Naive thymus-derived CD4-positive, alpha-beta T cell (primary cell): ENCODE results near the gene NDE1. TPM values are rescaled to one million over a fixed set of nuclear protein-coding genes. Genes with fewer than 3 reads are reported as not detected.
A peak's percentile ranks its signal among the peaks of the same experiment; 100 is the strongest.

ENCODE experiments used
- ATAC-seq: fragments of 150-1000 bp; cut with Tn5 transposase; 2 replicates; pipeline ENCODE4 v1.10.0; 2021; ENCODE audit warnings: mild to moderate bottlenecking, moderate library complexity
- CTCF ChIA-PET: fragments of 350-600 bp; sonication (Branson Sonifier 250); formaldehyde crosslinking; loops from one replicate; lab custom pipeline; 2021; ENCODE audit warnings: antibody characterized with exemption; lab: Charles Lee
- POLR2A ChIA-PET: fragments of 350-600 bp; sonication (Branson Sonifier 250); formaldehyde crosslinking; loops from one replicate; lab custom pipeline; 2021; ENCODE audit warnings: antibody characterized with exemption, inconsistent platforms; lab: Charles Lee
- DNase-seq, 9 donors: peaks; one replicate each; pipeline versions ENCODE4 v3.0.0 to v3.0.0-alpha.2; 2020 to 2022; ENCODE audit warnings: mixed read lengths in 1 of 9
- H3K27ac ChIP-seq: one replicate; pipeline ENCODE4 v1.7.0; 2013; ENCODE audit warnings: mild to moderate bottlenecking, low read depth, low read length, moderate library complexity
- H3K27me3 ChIP-seq, 2 donors: one replicate each; pipeline ENCODE4 v1.7.0; 2013; ENCODE audit warnings: low read length in 2 of 2, mild to moderate bottlenecking in 2 of 2, moderate library complexity in 2 of 2; ENCODE audit not compliant: control insufficient read depth in 2 of 2, insufficient read depth in 2 of 2
- H3K36me3 ChIP-seq, 3 experiments: 1 replicate in 2 of 3; 2 replicates in 1 of 3; pipeline ENCODE4 v1.7.0; 2013; ENCODE audit warnings: low read length in 3 of 3, mild to moderate bottlenecking in 3 of 3, moderate library complexity in 1 of 3; ENCODE audit not compliant: insufficient read depth in 3 of 3, control insufficient read depth in 2 of 3
- H3K4me1 ChIP-seq, 2 donors: one replicate each; pipeline ENCODE4 v1.7.0; 2013; ENCODE audit warnings: low read length in 2 of 2, mild to moderate bottlenecking in 2 of 2, moderate library complexity in 1 of 2; ENCODE audit not compliant: control insufficient read depth in 2 of 2, insufficient read depth in 2 of 2
- H3K4me3 ChIP-seq: 2 replicates; pipeline ENCODE4 v1.7.0; 2013; ENCODE audit warnings: mild to moderate bottlenecking, low read length
- H3K9me3 ChIP-seq, 3 experiments: 1 replicate in 2 of 3; 2 replicates in 1 of 3; pipeline ENCODE4 v1.7.0; 2013; ENCODE audit warnings: low read length in 3 of 3; ENCODE audit not compliant: control insufficient read depth in 2 of 3
- H3K27ac Mint-ChIP-seq, 9 donors: one replicate each; pipeline ENCODE4 v1.8.0; 2020 to 2022; ENCODE audit warnings: mixed read lengths in 9 of 9, mild to moderate bottlenecking in 8 of 9, moderate library complexity in 5 of 9, inconsistent platforms in 2 of 9
- H3K27me3 Mint-ChIP-seq, 5 donors: one replicate each; pipeline ENCODE4 v1.8.0; 2021 to 2022; ENCODE audit warnings: mixed read lengths in 5 of 5, mild to moderate bottlenecking in 1 of 5
- H3K36me3 Mint-ChIP-seq, 5 donors: one replicate each; pipeline ENCODE4 v1.8.0; 2020 to 2022; ENCODE audit warnings: mixed read lengths in 5 of 5, mild to moderate bottlenecking in 3 of 5, inconsistent platforms in 1 of 5
- H3K4me1 Mint-ChIP-seq, 7 donors: one replicate each; pipeline ENCODE4 v1.8.0; 2020 to 2022; ENCODE audit warnings: mixed read lengths in 7 of 7, mild to moderate bottlenecking in 3 of 7, inconsistent platforms in 1 of 7
- H3K4me3 Mint-ChIP-seq, 10 donors: one replicate each; pipeline ENCODE4 v1.8.0; 2020 to 2022; ENCODE audit warnings: mild to moderate bottlenecking in 10 of 10, mixed read lengths in 10 of 10, moderate library complexity in 6 of 10, inconsistent platforms in 2 of 10
- H3K9me3 Mint-ChIP-seq, 11 donors: one replicate each; pipeline ENCODE4 v1.8.0; 2020 to 2022; ENCODE audit warnings: mixed read lengths in 11 of 11, mild to moderate bottlenecking in 4 of 11, inconsistent platforms in 1 of 11, moderate library complexity in 1 of 11
- intact Hi-C, 2 donors: fragments of 100-400 bp; cut with micrococcal nuclease; formaldehyde crosslinking; loops; one replicate each; pipeline ENCODE4 v1.15.1; 2023
- polyA plus RNA-seq, 2 donors: library from polyadenylated mRNA; unstranded; fragments of 300-500 nt; fragmentation: Illumina TruSeq; gene quantifications; one replicate each; pipeline ENCODE4 v1.2.3, GENCODE V29; 2021
- total RNA-seq, 6 experiments: library from RNA in 5 of 6; stranded (reverse) in 5 of 6; gene quantifications; 1 replicate in 5 of 6; 2 replicates in 1 of 6; pipeline ENCODE4 v1.2.3 and lab custom pipeline; 2021 to 2026

Gene NDE1
- total and polyA plus RNA-seq, 7 experiments from 2014 or later = 34.9 to 128 (median 101) TPM

DNA sequence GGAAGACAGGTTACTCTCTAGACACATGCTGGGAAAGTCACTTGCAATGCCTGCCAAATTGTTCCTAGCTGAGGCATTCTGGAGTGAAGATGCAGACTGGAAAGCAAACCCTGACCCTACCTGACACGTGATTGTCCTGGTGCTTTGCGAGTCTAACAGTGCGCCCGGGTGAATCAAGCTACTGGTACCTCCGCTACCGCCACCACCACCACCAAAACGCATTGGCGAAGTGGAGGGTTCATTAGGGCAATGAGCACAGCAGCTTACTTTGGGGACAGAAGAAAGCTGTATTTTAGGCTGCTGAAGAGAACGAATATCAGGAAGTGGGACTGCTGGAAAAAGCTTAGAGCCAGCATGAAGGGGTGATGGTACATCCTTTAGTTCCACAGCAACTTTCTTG lies 14.1 kb upstream of the NDE1 start:
- H3K4me1 ChIP-seq = peaks cover 32 to 42% of the 10 kb centered on the region in 2 donors
- Mint-ChIP-seq H3K9me3 (no peaks in the 10 kb centered on the region), H3K36me3 (peaks cover 21 to 75% (median 58%) of the 10 kb centered on the region in 5 donors), H3K27me3 (no peaks in the 10 kb centered on the region), H3K4me1 (peaks cover 32 to 82% (median 61%) of the 10 kb centered on the region in 7 donors), H3K27ac (peak overlapping the region; percentile 89 to 96 (median 95)), H3K4me3 (peak overlapping the region; percentile 41 to 91 (median 76))
- CTCF ChIA-PET = no interaction called here
- H3K27me3 ChIP-seq = no peaks in the 10 kb centered on the region
- DNase-seq (no peak), ATAC-seq (no peak)
- peaks cover 23 to 47% (median 31%) of the 10 kb centered on the region in 3 experiments for H3K36me3 ChIP-seq
- peak overlapping the region; percentile 1 for H3K4me3 ChIP-seq
- no peaks in the 10 kb centered on the region for H3K9me3 ChIP-seq
- intact Hi-C loops = loop anchor here in 1 of 2 donors (1.0 kb wide), 1 partner anchor 68 kb away; no protein-coding TSS in a partner anchor
- POLR2A ChIA-PET = interaction anchor here (0.6 to 2.1 kb wide), 11 partner anchors 10 to 111 kb away, joined by 3 to 8 read pairs (median 6); partner anchors contain the start of gene NDE1
- H3K27ac ChIP-seq = peak overlapping the region; percentile 68

- Histone ChIP-seq H3K4me1 (peaks cover 37 to 47% of the 10 kb centered on the region in 2 donors), H3K27ac (peak overlapping the region; percentile 68), H3K4me3 (peak overlapping the region; percentile 1), H3K27me3 (no peaks in the 10 kb centered on the region), H3K9me3 (no peaks in the 10 kb centered on the region), H3K36me3 (peaks cover 23 to 43% (median 31%) of the 10 kb centered on the region in 3 experiments)
- Mint-ChIP-seq H3K9me3 (no peaks in the 10 kb centered on the region), H3K27ac (peak overlapping the region; percentile 89 to 96 (median 95)), H3K27me3 (no peaks in the 10 kb centered on the region), H3K4me3 (peak overlapping the region; percentile 21 to 91 (median 76)), H3K36me3 (peaks cover 21 to 71% (median 56%) of the 10 kb centered on the region in 5 donors), H3K4me1 (peaks cover 37 to 87% (median 66%) of the 10 kb centered on the region in 7 donors)
- peak; percentile 87 for ATAC-seq
- DNase-seq = peak in 7 of 9 donors; percentile 26 to 54 (median 37)
- intact Hi-C loops = loop anchor here in 1 of 2 donors (1.0 kb wide), 1 partner anchor 68 kb away; no protein-coding TSS in a partner anchor
- POLR2A ChIA-PET = interaction anchor here (1.1 to 2.1 kb wide), 9 partner anchors 10 to 46 kb away, joined by 3 to 8 read pairs (median 6); partner anchors contain the start of gene NDE1
- CTCF ChIA-PET = no interaction called here
Measured at GRCh38 chr16:15636392-15636873, 13.6 kb upstream of the NDE1 start.

DNA sequence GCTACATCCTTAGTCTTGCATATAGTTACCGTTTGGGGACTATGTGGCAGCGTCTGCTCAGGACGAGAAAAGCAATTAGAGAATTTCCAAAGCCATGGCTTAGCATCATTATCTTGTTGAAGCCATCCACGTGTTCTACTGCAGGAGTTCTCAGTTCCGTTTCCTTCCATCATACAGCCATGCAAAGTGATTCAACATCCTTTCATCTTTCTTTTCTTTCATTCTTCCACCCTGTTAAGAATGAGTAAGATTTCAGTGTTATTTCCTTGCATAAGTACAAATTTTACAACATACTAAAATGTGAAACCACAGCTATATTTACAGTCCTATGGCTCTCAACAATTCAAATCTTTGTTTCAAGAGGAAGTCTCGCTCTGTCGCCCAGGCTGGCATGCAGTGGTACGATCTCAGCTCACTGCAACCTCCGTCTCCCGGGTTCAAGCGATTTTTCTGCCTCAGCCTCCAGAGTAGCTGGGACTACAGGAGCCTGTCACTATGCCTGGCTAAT lies 10.9 kb upstream of the NDE1 start:
- no peaks in the 10 kb centered on the region for H3K9me3 ChIP-seq
- H3K36me3 Mint-ChIP-seq = peaks cover 14 to 47% (median 39%) of the 10 kb centered on the region in 5 donors
- no peaks in the 10 kb centered on the region for H3K27me3 ChIP-seq
- POLR2A ChIA-PET = interaction anchor here (1.1 to 1.3 kb wide), 3 partner anchors 10 to 48 kb away, joined by 3 to 10 read pairs (median 7); no protein-coding TSS in a partner anchor
- peaks cover 43 to 86% (median 78%) of the 10 kb centered on the region in 7 donors for H3K4me1 Mint-ChIP-seq
- no peaks in the 10 kb centered on the region for H3K27me3 Mint-ChIP-seq
- H3K4me3 ChIP-seq = peak overlapping the region; percentile 1
- H3K4me3 Mint-ChIP-seq = peak overlapping the region; percentile 52 to 91 (median 65)
- ATAC-seq (no peak), DNase-seq (peak in 4 of 9 donors; percentile 30 to 58 (median 44))
- H3K9me3 Mint-ChIP-seq = no peaks in the 10 kb centered on the region
- H3K36me3 ChIP-seq = peaks cover 17 to 23% (median 18%) of the 10 kb centered on the region in 3 experiments
- peak overlapping the region; percentile 82 to 95 (median 91) for H3K27ac Mint-ChIP-seq
- peak overlapping the region; percentile 56 for H3K27ac ChIP-seq
- intact Hi-C loops = no loop called here
- CTCF ChIA-PET = no interaction called here
- H3K4me1 ChIP-seq = peaks cover 48 to 60% of the 10 kb centered on the region in 2 donors

DNA sequence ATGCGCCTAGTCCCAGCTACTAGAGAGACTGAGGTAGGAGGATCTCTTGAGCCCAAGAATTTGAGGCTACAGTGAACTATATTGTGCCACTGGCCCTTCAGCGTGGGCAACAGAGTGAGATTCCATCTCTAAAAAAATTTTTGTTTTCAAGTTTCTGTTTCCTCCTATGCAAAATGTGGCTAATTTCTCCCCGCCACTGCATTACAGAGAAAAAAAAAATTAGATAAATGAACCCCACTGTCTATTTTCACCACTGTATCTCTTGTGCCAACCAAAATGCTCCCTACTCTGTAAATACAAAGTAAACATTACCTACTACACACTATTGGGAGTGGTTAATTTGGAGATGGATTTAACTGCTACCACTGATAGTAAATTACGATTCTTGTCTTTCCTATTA lies 9.1 kb upstream of the NDE1 start:
- Mint-ChIP-seq H3K27me3 (no peaks in the 10 kb centered on the region), H3K4me3 (peak overlapping the region in 9 of 10 donors; percentile 48 to 96 (median 91)), H3K9me3 (no peaks in the 10 kb centered on the region), H3K36me3 (peaks cover 14 to 34% (median 24%) of the 10 kb centered on the region in 5 donors), H3K27ac (peak overlapping the region; percentile 71 to 99 (median 98)), H3K4me1 (peaks cover 43 to 76% (median 69%) of the 10 kb centered on the region in 7 donors)
- H3K4me1 ChIP-seq = peaks cover 46 to 62% of the 10 kb centered on the region in 2 donors
- no peak for DNase-seq
- H3K36me3 ChIP-seq = peaks cover 5 to 6% (median 5%) of the 10 kb centered on the region in 3 experiments
- no peaks in the 10 kb centered on the region for H3K27me3 ChIP-seq
- no peaks in the 10 kb centered on the region for H3K9me3 ChIP-seq
- no peak for ATAC-seq
- POLR2A ChIA-PET = interaction anchor here (0.7 to 6.2 kb wide), 6 partner anchors 9 to 49 kb away, joined by 3 to 54 read pairs (median 4); partner anchors contain the start of gene NDE1
- CTCF ChIA-PET = interaction anchor here (0.5 kb wide), 1 partner anchor 38 kb away, joined by 3 read pairs; no protein-coding TSS in a partner anchor
- H3K4me3 ChIP-seq = no peak overlapping the region
- H3K27ac ChIP-seq = peak overlapping the region; percentile 99
- intact Hi-C loops = loop anchor here (5.0 kb wide), 3 partner anchors 246 to 1009 kb away; partner anchors contain the start of genes BFAR (in 1 of the 2), CEP20 (in 1 of the 2) and PARN (in 1 of the 2)

DNA sequence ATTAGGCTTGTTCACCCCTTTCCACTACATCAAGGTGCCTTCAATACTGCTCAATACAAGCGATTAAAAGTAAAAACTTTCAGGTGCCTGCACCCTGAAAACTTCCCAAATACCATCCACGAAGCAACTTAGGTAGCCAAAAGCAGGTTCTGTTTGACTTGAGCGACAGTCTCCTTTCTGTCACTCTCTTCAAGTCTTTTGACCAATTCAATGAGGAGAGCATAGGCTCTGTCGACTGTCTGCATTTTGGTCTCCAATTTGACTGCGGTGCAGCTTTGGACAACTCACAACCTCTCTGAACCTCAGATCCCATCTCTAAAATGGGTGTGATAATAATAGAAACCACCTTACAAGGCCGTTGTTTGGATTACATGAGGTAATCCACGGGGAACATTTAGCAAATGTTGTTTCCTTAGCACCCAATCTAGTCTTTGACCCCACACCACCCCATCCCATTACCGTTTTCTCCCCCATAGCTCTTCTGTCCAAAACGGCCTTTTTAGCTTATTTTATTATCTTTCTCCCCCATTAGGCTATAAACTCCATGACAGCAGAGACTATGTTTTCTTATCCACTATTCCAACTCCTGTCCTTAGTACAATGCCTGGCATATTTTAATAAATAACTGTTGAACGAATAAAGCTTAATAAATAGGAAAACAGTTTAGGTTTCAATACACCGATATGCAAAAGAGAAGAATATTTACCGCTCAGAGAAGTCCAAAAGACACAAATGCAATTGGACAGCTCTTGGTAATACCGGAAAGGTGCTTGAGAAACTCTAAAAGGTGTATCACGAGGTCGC lies 8.1 kb upstream of the NDE1 start:
- H3K36me3 ChIP-seq = peaks cover 3 to 5% (median 3%) of the 10 kb centered on the region in 3 experiments
- Mint-ChIP-seq H3K27me3 (no peaks in the 10 kb centered on the region), H3K9me3 (no peaks in the 10 kb centered on the region), H3K27ac (peak overlapping the region; percentile 93 to 99 (median 98)), H3K4me1 (peaks cover 35 to 66% (median 60%) of the 10 kb centered on the region in 7 donors), H3K36me3 (peaks cover 7 to 26% (median 14%) of the 10 kb centered on the region in 5 donors), H3K4me3 (peak overlapping the region; percentile 88 to 96 (median 92))
- intact Hi-C loops = loop anchor here (1.0 to 5.0 kb wide), 10 partner anchors 8 to 1011 kb away; partner anchors contain the start of genes PARN (in 2 of the 2), BFAR (in 1 of the 2), BMERB1 (in 1 of the 2) and CEP20 (in 1 of the 2)
- DNase-seq = no peak
- peak overlapping the region; percentile 100 for H3K4me3 ChIP-seq
- H3K4me1 ChIP-seq = peaks cover 36 to 54% of the 10 kb centered on the region in 2 donors
- peak overlapping the region; percentile 99 for H3K27ac ChIP-seq
- ChIA-PET CTCF (interaction anchor here (0.6 to 1.4 kb wide), 6 partner anchors 8 to 139 kb away, joined by 3 to 7 read pairs (median 4); no protein-coding TSS in a partner anchor), POLR2A (interaction anchor here (0.6 to 6.2 kb wide), 16 partner anchors 8 to 1722 kb away, joined by 3 to 54 read pairs (median 6); partner anchors contain the start of genes ERCC4 and NDE1)
- no peak for ATAC-seq
- H3K27me3 ChIP-seq = no peaks in the 10 kb centered on the region
- H3K9me3 ChIP-seq = no peaks in the 10 kb centered on the region
